ENCODE measurements around the gene DCC. TPM values are rescaled to one million over a fixed set of nuclear protein-coding genes. Genes with fewer than 3 reads are reported as not detected.

The DCC gene
- polyA plus RNA-seq, 1 of the 3 experiments (the other 2 are of a cell fraction): 0.20 TPM

DNA sequence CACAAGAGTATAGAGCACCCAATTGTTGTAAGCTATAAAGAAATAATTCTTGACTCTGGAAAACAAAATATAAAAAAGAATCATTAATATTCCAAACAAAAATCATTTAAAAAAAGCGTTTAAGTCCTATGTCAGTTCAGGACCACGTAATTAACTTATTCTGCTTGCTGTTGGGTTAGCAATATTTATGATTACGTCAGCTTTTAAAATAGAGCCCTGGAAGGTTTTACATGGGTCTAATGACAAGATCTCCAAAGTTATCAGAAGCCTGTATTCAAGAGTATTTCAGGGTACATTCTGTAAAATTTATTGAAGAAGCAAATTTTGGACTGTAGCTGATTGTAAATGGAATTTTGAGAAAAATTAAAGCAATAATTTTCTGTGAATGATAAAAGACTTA lies 521.6 kb downstream of the DCC start:
- Histone ChIP-seq H3K4me2 (no peak overlapping the region), H3K9me2 (no peaks in the 10 kb centered on the region), H3K79me2 (ENCODE audit: insufficient read depth) (no peaks in the 10 kb centered on the region), H3K4me3 (ENCODE audit: low read depth in 2 of 2, low read length in 1 of 2) (no peak overlapping the region), H3K9me3 (no peaks in the 10 kb centered on the region), H3F3A (replicated peaks; ENCODE audit: insufficient read depth) (no peaks in the 10 kb centered on the region), H4K20me1 (ENCODE audit: insufficient read depth) (no peaks in the 10 kb centered on the region), H3K27ac (ENCODE audit: low read depth in 2 of 2, low read length in 1 of 2) (no peak overlapping the region), H2AFZ (ENCODE audit: low read depth) (no peak overlapping the region), H3K27me3 (ENCODE audit: insufficient read depth) (no peaks in the 10 kb centered on the region), H3K4me1 (ENCODE audit: control insufficient read depth in 1 of 2, insufficient read depth in 2 of 2, low read depth in 1 of 2, low read length in 1 of 2) (no peaks in the 10 kb centered on the region), H3K36me3 (replicated peaks in 1 of 2; ENCODE audit: control insufficient read depth in 1 of 2, insufficient read depth in 2 of 2, low read length in 1 of 2) (no peaks in the 10 kb centered on the region), H3K9ac (no peak overlapping the region)
- WGBS (ENCODE audit: low lambda C conversion rate): 23% methylated on average over 3 of the region's 3 CpGs
- POLR2A ChIA-PET: no interaction called here
- TF ChIP-seq SIN3A (IDR thresholded peaks at IDR 0.05; ENCODE audit: borderline replicate concordance, low read depth, low read length) (no peak), EP300 (IDR thresholded peaks at IDR 0.05; ENCODE audit: borderline replicate concordance in 1 of 2, low read depth in 1 of 2, low read length in 1 of 2) (no peak), TEAD4 (IDR thresholded peaks at IDR 0.05; ENCODE audit: borderline replicate concordance, insufficient read depth) (no peak), RFX5 (IDR thresholded peaks at IDR 0.05; ENCODE audit: low read length) (no peak), EZH2phosphoT487 (IDR thresholded peaks at IDR 0.05; ENCODE audit: borderline replicate concordance, low read depth) (no peak), POLR2AphosphoS5 (IDR thresholded peaks at IDR 0.05; ENCODE audit: low read depth, low read length) (no peak), RAD21 (IDR thresholded peaks at IDR 0.05; ENCODE audit: low read length) (no peak), JUND (IDR thresholded peaks at IDR 0.05) (no peak), FOXJ3 (CRISPR knock-in tag; IDR thresholded peaks at IDR 0.05) (no peak), TCF12 (IDR thresholded peaks at IDR 0.05) (no peak), NFIC (IDR thresholded peaks at IDR 0.05; ENCODE audit: borderline replicate concordance) (no peak), SMC3 (IDR thresholded peaks at IDR 0.05; ENCODE audit: low read depth, low read length) (no peak), MEF2A (IDR thresholded peaks at IDR 0.05; ENCODE audit: borderline replicate concordance, low read depth) (no peak), RCOR1 (IDR thresholded peaks at IDR 0.05; ENCODE audit: low read length) (no peak), GABPA (IDR thresholded peaks at IDR 0.05; ENCODE audit: low read depth) (no peak), MXI1 (IDR thresholded peaks at IDR 0.05; ENCODE audit: low read depth, low read length) (no peak)
- TF ChIP-seq, protein P1, sequence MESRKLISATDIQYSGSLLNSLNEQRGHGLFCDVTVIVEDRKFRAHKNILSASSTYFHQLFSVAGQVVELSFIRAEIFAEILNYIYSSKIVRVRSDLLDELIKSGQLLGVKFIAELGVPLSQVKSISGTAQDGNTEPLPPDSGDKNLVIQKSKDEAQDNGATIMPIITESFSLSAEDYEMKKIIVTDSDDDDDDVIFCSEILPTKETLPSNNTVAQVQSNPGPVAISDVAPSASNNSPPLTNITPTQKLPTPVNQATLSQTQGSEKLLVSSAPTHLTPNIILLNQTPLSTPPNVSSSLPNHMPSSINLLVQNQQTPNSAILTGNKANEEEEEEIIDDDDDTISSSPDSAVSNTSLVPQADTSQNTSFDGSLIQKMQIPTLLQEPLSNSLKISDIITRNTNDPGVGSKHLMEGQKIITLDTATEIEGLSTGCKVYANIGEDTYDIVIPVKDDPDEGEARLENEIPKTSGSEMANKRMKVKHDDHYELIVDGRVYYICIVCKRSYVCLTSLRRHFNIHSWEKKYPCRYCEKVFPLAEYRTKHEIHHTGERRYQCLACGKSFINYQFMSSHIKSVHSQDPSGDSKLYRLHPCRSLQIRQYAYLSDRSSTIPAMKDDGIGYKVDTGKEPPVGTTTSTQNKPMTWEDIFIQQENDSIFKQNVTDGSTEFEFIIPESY (IDR thresholded peaks at IDR 0.05; ENCODE audit: borderline replicate concordance, low read depth): no peak
- TF ChIP-seq, protein P2, sequence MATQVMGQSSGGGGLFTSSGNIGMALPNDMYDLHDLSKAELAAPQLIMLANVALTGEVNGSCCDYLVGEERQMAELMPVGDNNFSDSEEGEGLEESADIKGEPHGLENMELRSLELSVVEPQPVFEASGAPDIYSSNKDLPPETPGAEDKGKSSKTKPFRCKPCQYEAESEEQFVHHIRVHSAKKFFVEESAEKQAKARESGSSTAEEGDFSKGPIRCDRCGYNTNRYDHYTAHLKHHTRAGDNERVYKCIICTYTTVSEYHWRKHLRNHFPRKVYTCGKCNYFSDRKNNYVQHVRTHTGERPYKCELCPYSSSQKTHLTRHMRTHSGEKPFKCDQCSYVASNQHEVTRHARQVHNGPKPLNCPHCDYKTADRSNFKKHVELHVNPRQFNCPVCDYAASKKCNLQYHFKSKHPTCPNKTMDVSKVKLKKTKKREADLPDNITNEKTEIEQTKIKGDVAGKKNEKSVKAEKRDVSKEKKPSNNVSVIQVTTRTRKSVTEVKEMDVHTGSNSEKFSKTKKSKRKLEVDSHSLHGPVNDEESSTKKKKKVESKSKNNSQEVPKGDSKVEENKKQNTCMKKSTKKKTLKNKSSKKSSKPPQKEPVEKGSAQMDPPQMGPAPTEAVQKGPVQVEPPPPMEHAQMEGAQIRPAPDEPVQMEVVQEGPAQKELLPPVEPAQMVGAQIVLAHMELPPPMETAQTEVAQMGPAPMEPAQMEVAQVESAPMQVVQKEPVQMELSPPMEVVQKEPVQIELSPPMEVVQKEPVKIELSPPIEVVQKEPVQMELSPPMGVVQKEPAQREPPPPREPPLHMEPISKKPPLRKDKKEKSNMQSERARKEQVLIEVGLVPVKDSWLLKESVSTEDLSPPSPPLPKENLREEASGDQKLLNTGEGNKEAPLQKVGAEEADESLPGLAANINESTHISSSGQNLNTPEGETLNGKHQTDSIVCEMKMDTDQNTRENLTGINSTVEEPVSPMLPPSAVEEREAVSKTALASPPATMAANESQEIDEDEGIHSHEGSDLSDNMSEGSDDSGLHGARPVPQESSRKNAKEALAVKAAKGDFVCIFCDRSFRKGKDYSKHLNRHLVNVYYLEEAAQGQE (IDR thresholded peaks at IDR 0.05; ENCODE audit: low read depth, low read length): no peak
- TF ChIP-seq, protein P3, sequence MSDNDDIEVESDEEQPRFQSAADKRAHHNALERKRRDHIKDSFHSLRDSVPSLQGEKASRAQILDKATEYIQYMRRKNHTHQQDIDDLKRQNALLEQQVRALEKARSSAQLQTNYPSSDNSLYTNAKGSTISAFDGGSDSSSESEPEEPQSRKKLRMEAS (IDR thresholded peaks at IDR 0.05; ENCODE audit: low read depth): no peak
- no peak for DNase-seq
- CTCF ChIA-PET: no interaction called here
